HUES48 (cell line): ENCODE data around the gene MCIDAS.

ENCODE experiments used
- H3K27ac ChIP-seq: one replicate; pipeline ENCODE4 v1.7.0; 2013; ENCODE audit warnings: low read depth, low read length, inconsistent platforms
- H3K27me3 ChIP-seq: 2 replicates; pipeline ENCODE4 v1.6.1; 2013; ENCODE audit warnings: mild to moderate bottlenecking, low read length; ENCODE audit not compliant: control insufficient read depth, insufficient read depth
- H3K36me3 ChIP-seq: 2 replicates; pipeline ENCODE4 v1.6.1; 2013; ENCODE audit warnings: low read length; ENCODE audit not compliant: control insufficient read depth, insufficient read depth
- H3K4me1 ChIP-seq: 2 replicates; pipeline ENCODE4 v1.6.1; 2013; ENCODE audit warnings: mild to moderate bottlenecking, low read length; ENCODE audit not compliant: control insufficient read depth, insufficient read depth
- H3K4me3 ChIP-seq: 2 replicates; pipeline ENCODE4 v1.5.1; 2013; ENCODE audit warnings: mild to moderate bottlenecking, low read depth, low read length
- H3K9ac ChIP-seq: 2 replicates; pipeline ENCODE4 v1.6.1; 2013; ENCODE audit warnings: mild to moderate bottlenecking, low read depth, low read length, moderate library complexity
- H3K9me3 ChIP-seq: 2 replicates; pipeline ENCODE4 v1.6.1; 2013; ENCODE audit warnings: low read length; ENCODE audit not compliant: control insufficient read depth, insufficient read depth

The MCIDAS gene

GRCh38 chr5:55176176-55176818 lies 50.8 kb downstream of the MCIDAS start:
- H3K9ac ChIP-seq: no peak overlapping the region
- H3K27ac ChIP-seq: no peak overlapping the region
- H3K4me1 ChIP-seq: peaks cover 14% of the 10 kb centered on the region
- peak overlapping the region; percentile 63 for H3K4me3 ChIP-seq
- peaks cover 94% of the 10 kb centered on the region for H3K27me3 ChIP-seq
- H3K36me3 ChIP-seq: no peaks in the 10 kb centered on the region
- no peaks in the 10 kb centered on the region for H3K9me3 ChIP-seq

DNA sequence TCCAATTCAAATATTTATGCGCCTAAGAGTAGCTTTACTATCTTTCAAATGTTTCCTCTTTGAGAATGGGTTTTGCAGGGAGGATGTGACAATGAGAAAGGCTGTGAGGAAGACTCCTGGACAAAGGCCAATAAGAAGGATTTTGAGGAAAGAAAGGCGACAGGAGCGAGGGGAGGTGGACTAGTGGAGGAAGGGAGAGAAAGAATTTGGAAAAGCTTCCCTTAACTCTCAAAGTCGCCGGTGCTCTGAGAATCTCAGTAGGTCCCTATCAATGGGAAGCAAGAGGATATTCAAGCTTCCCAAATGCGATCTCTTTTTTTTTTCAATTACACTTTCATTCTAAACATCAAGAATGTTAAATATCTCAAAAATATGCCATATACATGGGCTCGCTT lies 51.3 kb downstream of the MCIDAS start:
- H3K9ac ChIP-seq: no peak overlapping the region
- peak overlapping the region; percentile 63 for H3K4me3 ChIP-seq

GRCh38 chr5:55173687-55174230 lies 53.4 kb downstream of the MCIDAS start:
- H3K9ac ChIP-seq: no peak overlapping the region
- H3K36me3 ChIP-seq: no peaks in the 10 kb centered on the region
- peak overlapping the region; percentile 65 for H3K4me3 ChIP-seq
- H3K27ac ChIP-seq: no peak overlapping the region
- H3K27me3 ChIP-seq: peaks cover 84% of the 10 kb centered on the region
- peaks cover 14% of the 10 kb centered on the region for H3K4me1 ChIP-seq
- no peaks in the 10 kb centered on the region for H3K9me3 ChIP-seq

More for the DNA sequence above, 51.3 kb downstream of the MCIDAS start:
- Histone ChIP-seq H3K9me3 (no peaks in the 10 kb centered on the region), H3K27me3 (peaks cover 96% of the 10 kb centered on the region), H3K27ac (no peak overlapping the region), H3K36me3 (no peaks in the 10 kb centered on the region), H3K4me1 (peaks cover 14% of the 10 kb centered on the region)

- Histone ChIP-seq H3K4me1 (peaks cover 14% of the 10 kb centered on the region), H3K36me3 (no peaks in the 10 kb centered on the region), H3K9me3 (no peaks in the 10 kb centered on the region), H3K9ac (no peak within 1 kb of the TSS), H3K27me3 (peaks cover 77% of the 10 kb centered on the region), H3K27ac (no peak within 1 kb of the TSS), H3K4me3 (peak within 1 kb of the TSS; percentile 65)
Measured at GRCh38 chr5:55172937-55173686, 54.0 kb downstream of the MCIDAS start, which contains the start of gene CDC20B. CDC20B (minus strand) TSS chr5:55173177; CDS start chr5:55173000, 177 bp downstream.

- Histone ChIP-seq H3K36me3 (no peaks in the 10 kb centered on the region), H3K4me1 (peaks cover 14% of the 10 kb centered on the region), H3K27me3 (peaks cover 70% of the 10 kb centered on the region), H3K4me3 (peak overlapping the region; percentile 39), H3K27ac (no peak overlapping the region), H3K9ac (no peak overlapping the region), H3K9me3 (no peaks in the 10 kb centered on the region)
Measured at GRCh38 chr5:55172051-55172899, 54.8 kb downstream of the MCIDAS start.

GRCh38 chr5:55171471-55171870 lies 55.6 kb downstream of the MCIDAS start:
- H3K27ac ChIP-seq: no peak overlapping the region
- H3K9me3 ChIP-seq: no peaks in the 10 kb centered on the region
- H3K9ac ChIP-seq: no peak overlapping the region
- peaks cover 10% of the 10 kb centered on the region for H3K4me1 ChIP-seq
- H3K36me3 ChIP-seq: no peaks in the 10 kb centered on the region
- no peak overlapping the region for H3K4me3 ChIP-seq
- peaks cover 61% of the 10 kb centered on the region for H3K27me3 ChIP-seq
